ENCODE data around the gene CORO2B. TPM values are rescaled to one million over a fixed set of nuclear protein-coding genes. Genes with fewer than 3 reads are reported as not detected.

CORO2B gene
- total RNA-seq (2.9 and 3.3 TPM in 2 replicates), polyA plus RNA-seq (1.6 and 3.0 TPM in 2 replicates)

GRCh38 chr15:68578980-68579935 is at the start of gene CORO2B:
TSS of gene CORO2B (plus strand) at chr15:68578993. CDS start at chr15:68579263, 270 bp downstream.
- peak within 1 kb of the TSS; percentile 54 for H3K4me3 ChIP-seq
- TF ChIP-seq, protein P1, sequence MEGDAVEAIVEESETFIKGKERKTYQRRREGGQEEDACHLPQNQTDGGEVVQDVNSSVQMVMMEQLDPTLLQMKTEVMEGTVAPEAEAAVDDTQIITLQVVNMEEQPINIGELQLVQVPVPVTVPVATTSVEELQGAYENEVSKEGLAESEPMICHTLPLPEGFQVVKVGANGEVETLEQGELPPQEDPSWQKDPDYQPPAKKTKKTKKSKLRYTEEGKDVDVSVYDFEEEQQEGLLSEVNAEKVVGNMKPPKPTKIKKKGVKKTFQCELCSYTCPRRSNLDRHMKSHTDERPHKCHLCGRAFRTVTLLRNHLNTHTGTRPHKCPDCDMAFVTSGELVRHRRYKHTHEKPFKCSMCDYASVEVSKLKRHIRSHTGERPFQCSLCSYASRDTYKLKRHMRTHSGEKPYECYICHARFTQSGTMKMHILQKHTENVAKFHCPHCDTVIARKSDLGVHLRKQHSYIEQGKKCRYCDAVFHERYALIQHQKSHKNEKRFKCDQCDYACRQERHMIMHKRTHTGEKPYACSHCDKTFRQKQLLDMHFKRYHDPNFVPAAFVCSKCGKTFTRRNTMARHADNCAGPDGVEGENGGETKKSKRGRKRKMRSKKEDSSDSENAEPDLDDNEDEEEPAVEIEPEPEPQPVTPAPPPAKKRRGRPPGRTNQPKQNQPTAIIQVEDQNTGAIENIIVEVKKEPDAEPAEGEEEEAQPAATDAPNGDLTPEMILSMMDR (IDR thresholded peaks at IDR 0.05; ENCODE audit: low read depth, low read length) = no peak
- DNase-seq (ENCODE audit: low read depth in 1 of 2, low spot score in 1 of 2) = peak; percentile 59 to 61
- no peak within 1 kb of the TSS for H3K27ac ChIP-seq
- H3K36me3 ChIP-seq = no peaks in the 10 kb centered on the region
- H3K4me1 ChIP-seq (ENCODE audit: low read depth) = no peaks in the 10 kb centered on the region
- H3K9me3 ChIP-seq (ENCODE audit: low read depth) = no peaks in the 10 kb centered on the region
- H3K27me3 ChIP-seq = peaks cover 16% of the 10 kb centered on the region

DNA sequence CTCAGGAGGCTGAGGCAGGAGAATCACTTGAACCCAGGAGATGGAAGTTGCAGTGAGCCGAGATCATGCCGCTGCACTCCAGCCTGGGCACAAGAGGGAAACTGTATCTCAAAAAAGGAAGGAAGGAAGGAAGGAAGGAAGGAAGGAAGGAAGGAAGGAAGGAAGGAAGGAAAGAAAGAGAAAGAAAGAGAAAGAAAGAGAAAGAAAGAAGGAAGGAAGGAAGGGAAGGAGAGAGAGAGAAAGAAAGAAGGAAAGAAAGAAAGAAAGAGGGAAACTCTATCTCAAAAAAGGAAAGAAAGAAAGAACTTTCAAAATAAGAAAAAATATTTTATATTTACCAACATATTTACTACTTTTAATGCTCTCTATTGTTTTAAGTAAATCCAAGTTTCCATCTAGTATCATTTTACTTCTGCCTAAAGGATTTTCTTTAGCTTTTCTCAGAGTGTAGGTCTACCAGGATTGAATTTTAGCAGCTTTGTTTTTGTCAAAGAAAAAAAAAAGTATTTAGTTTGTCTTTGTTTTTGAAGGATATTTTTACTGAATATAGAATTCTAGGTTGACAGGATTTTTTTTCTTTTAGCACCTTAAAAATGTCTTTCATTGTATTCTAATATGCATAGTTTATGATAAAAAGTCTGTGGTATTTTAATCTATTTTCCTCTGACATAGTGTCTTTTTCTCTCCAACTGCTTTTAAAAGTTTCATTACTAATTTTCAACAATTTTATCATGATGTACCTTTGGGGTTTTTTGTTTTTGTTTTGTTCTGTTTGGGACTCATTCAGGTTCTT is 47.2 kb upstream of the CORO2B start:
- Histone ChIP-seq H3K36me3 (no peaks in the 10 kb centered on the region), H3K9me3 (ENCODE audit: low read depth) (no peaks in the 10 kb centered on the region), H3K27ac (no peak overlapping the region), H3K27me3 (no peaks in the 10 kb centered on the region), H3K4me3 (no peak overlapping the region), H3K4me1 (ENCODE audit: low read depth) (no peaks in the 10 kb centered on the region)
- TF ChIP-seq, protein P1 (IDR thresholded peaks at IDR 0.05; ENCODE audit: low read depth, low read length) = no peak
- DNase-seq (ENCODE audit: low read depth in 1 of 2, low spot score in 1 of 2) = no peak

GRCh38 chr15:68536331-68537095 is 42.3 kb upstream of the CORO2B start:
- no peaks in the 10 kb centered on the region for H3K27me3 ChIP-seq

DNA sequence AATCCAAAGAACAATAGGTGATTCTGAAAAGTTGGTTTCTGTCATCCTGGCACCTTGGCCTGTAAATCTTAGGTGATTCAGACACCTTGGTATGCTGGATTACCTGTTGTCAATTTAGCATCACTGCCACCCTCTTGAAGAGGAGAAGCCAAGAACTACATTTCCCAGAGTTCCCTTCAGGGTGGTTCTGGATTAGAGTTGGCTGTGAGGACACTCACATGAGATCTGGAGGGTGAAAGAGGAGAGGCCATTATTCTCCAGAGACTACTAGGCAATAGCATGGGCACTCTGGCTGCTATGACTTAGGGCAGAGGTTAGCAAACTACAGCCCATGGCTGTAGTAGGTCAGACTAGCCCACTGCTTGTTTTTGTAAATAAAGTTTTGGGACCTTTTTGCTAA is 41.7 kb upstream of the CORO2B start:
- Histone ChIP-seq H3K27ac (no peak overlapping the region), H3K4me1 (ENCODE audit: low read depth) (no peaks in the 10 kb centered on the region), H3K27me3 (no peaks in the 10 kb centered on the region), H3K36me3 (no peaks in the 10 kb centered on the region), H3K9me3 (ENCODE audit: low read depth) (no peaks in the 10 kb centered on the region), H3K4me3 (no peak overlapping the region)
- DNase-seq (ENCODE audit: low read depth in 1 of 2, low spot score in 1 of 2) = peak in 1 of 2 donors; percentile 19
- TF ChIP-seq, protein P1 (IDR thresholded peaks at IDR 0.05; ENCODE audit: low read depth, low read length) = no peak

More at GRCh38 chr15:68536331-68537095, 42.3 kb upstream of the CORO2B start:
- DNase-seq (ENCODE audit: low read depth in 1 of 2, low spot score in 1 of 2) = peak in 1 of 2 donors; percentile 95
- H3K9me3 ChIP-seq (ENCODE audit: low read depth) = no peaks in the 10 kb centered on the region
- no peak overlapping the region for H3K27ac ChIP-seq
- H3K36me3 ChIP-seq = no peaks in the 10 kb centered on the region
- TF ChIP-seq, protein P1 (IDR thresholded peaks at IDR 0.05; ENCODE audit: low read depth, low read length) = no peak
- no peak overlapping the region for H3K4me3 ChIP-seq
- no peaks in the 10 kb centered on the region for H3K4me1 ChIP-seq (ENCODE audit: low read depth)

- TF ChIP-seq, protein P1 (IDR thresholded peaks at IDR 0.05; ENCODE audit: low read depth, low read length) = no peak
- H3K27me3 ChIP-seq = no peaks in the 10 kb centered on the region
- no peak overlapping the region for H3K27ac ChIP-seq
- no peaks in the 10 kb centered on the region for H3K36me3 ChIP-seq
- DNase-seq (ENCODE audit: low read depth in 1 of 2, low spot score in 1 of 2) = no peak
- H3K4me3 ChIP-seq = no peak overlapping the region
- H3K4me1 ChIP-seq (ENCODE audit: low read depth) = no peaks in the 10 kb centered on the region
- H3K9me3 ChIP-seq (ENCODE audit: low read depth) = no peaks in the 10 kb centered on the region
Measured at GRCh38 chr15:68537506-68537905, 41.3 kb upstream of the CORO2B start.

All from cardiac muscle cell (in vitro differentiated cells and primary cell).